Adipocyte (in vitro differentiated cells): ENCODE data around the gene KDM4C.
"Not testable (repeated sequence)": the region's sequence is repeated elsewhere in the genome, so short reads cannot be mapped to it uniquely, and the experiment has no call there.

Source experiments
- DNase-seq: peaks from one replicate; pipeline ENCODE4 v3.0.0-alpha.2; 2015; ENCODE audit warnings: low read depth
- H3K27me3 ChIP-seq: replicated peaks from 2 replicates; pipeline ENCODE4 v1.7.0; 2013; ENCODE audit warnings: mild to moderate bottlenecking, low read length, moderate library complexity; ENCODE audit not compliant: control insufficient read depth, insufficient read depth
- H3K36me3 ChIP-seq: 2 replicates; pipeline ENCODE4 v1.7.0; 2013; ENCODE audit warnings: low read length, mild to moderate bottlenecking, moderate library complexity; ENCODE audit not compliant: control insufficient read depth, insufficient read depth, severe bottlenecking
- H3K4me1 ChIP-seq: 2 replicates; pipeline ENCODE4 v1.7.0; 2013; ENCODE audit warnings: mild to moderate bottlenecking, low read length, moderate library complexity; ENCODE audit not compliant: control insufficient read depth, insufficient read depth
- H3K4me3 ChIP-seq: 2 replicates; pipeline ENCODE4 v1.7.0; 2013; ENCODE audit warnings: mild to moderate bottlenecking, low read length, moderate library complexity
- H3K9ac ChIP-seq: 2 replicates; pipeline ENCODE4 v1.7.0; 2013; ENCODE audit warnings: mild to moderate bottlenecking, low read length, moderate library complexity
- H3K9me3 ChIP-seq: 2 replicates; pipeline ENCODE4 v1.7.0; 2013; ENCODE audit warnings: mild to moderate bottlenecking, low read length, moderate library complexity; ENCODE audit not compliant: control insufficient read depth

Gene KDM4C

GRCh38 chr9:6783753-6784152 is 26.0 kb downstream of the KDM4C start:
- H3K27me3 ChIP-seq = no peaks in the 10 kb centered on the region
- no peak for DNase-seq
- no peaks in the 10 kb centered on the region for H3K36me3 ChIP-seq
- H3K9me3 ChIP-seq = no peaks in the 10 kb centered on the region
- H3K4me1 ChIP-seq = peaks cover 23% of the 10 kb centered on the region
- no peak overlapping the region for H3K9ac ChIP-seq
- no peak overlapping the region for H3K4me3 ChIP-seq

- DNase-seq = no peak
- no peak overlapping the region for H3K9ac ChIP-seq
- H3K9me3 ChIP-seq = no peaks in the 10 kb centered on the region
- H3K4me1 ChIP-seq = peaks cover 16% of the 10 kb centered on the region
- H3K4me3 ChIP-seq = no peak overlapping the region
- no peaks in the 10 kb centered on the region for H3K27me3 ChIP-seq
- H3K36me3 ChIP-seq = no peaks in the 10 kb centered on the region
These were observed 27.9 kb downstream of the KDM4C start for GRCh38 chr9:6785682-6786081.

DNA sequence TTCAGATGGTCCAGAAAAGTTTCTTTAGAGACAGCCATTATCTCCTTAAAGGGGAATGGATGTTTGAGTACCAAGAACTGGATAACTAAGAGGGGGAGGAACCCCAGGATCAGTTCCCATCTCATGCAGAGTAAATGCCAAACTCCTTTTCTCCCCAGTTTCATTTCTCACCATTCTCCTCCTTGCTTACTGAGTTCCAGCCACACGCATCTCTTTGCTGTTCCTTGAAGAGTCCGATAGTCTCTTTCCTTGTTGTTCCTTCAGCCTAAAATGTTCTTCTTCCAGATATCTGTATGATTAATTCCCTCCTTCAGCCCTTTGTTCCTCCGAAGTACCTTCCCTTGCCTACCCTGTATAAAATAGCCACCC is 30.0 kb downstream of the KDM4C start:
- DNase-seq = no peak
- no peaks in the 10 kb centered on the region for H3K27me3 ChIP-seq
- peaks cover 16% of the 10 kb centered on the region for H3K4me1 ChIP-seq
- no peaks in the 10 kb centered on the region for H3K36me3 ChIP-seq
- peak overlapping the region; percentile 61 for H3K4me3 ChIP-seq
- no peaks in the 10 kb centered on the region for H3K9me3 ChIP-seq
- H3K9ac ChIP-seq = peak overlapping the region; percentile 2

DNA sequence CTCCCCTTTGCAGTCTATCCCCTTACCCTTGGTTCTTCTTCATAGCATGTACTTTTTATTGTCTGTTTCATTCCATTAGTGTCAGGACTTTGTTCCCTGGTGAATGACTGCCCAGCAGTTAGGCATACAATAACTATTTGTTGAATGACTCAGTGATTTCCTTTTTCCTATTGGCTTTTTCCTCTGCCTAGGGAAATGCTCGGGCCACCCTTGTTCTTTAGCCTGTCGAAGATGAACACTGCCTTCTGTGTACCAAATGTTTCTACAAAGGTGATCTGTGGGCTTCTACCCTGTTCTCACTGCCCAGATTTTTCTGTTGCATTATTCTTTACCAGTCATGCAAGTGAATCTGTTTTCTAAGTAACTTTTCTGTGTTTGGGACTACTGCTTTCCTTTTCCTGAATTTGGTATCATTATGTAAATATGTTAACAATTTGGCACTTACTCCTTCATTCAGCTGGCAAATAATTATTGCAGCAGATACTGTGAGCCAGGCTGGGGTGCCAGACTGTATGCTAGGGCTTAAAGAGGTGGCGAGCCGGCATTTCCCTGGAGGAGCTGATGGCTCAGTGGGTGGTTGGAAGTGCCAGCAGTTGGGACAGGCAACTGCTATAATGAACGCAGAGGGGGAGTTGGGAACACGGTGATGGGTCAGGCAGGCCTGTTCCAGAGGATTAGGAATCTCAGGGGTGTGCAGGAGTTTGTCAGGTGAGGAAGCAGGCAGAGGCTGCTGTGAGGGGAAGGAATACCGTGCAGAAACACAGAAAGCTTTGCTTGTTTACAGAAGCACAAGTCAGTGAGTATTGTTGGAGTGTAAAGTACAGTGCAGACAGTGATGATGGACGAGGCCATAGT is 30.6 kb downstream of the KDM4C start:
- Histone ChIP-seq H3K27me3 (no peaks in the 10 kb centered on the region), H3K9me3 (no peaks in the 10 kb centered on the region), H3K4me1 (peaks cover 16% of the 10 kb centered on the region), H3K36me3 (no peaks in the 10 kb centered on the region), H3K4me3 (peak overlapping the region; percentile 61), H3K9ac (peak overlapping the region; percentile 4)
- DNase-seq = peak; percentile 57

GRCh38 chr9:6789017-6789338 is 31.2 kb downstream of the KDM4C start:
- not testable (repeated sequence) for H3K9ac ChIP-seq, H3K36me3 ChIP-seq, H3K27me3 ChIP-seq, H3K9me3 ChIP-seq, DNase-seq
- peak overlapping the region; percentile 61 for H3K4me3 ChIP-seq
- peaks cover 16% of the 10 kb centered on the region for H3K4me1 ChIP-seq

DNA sequence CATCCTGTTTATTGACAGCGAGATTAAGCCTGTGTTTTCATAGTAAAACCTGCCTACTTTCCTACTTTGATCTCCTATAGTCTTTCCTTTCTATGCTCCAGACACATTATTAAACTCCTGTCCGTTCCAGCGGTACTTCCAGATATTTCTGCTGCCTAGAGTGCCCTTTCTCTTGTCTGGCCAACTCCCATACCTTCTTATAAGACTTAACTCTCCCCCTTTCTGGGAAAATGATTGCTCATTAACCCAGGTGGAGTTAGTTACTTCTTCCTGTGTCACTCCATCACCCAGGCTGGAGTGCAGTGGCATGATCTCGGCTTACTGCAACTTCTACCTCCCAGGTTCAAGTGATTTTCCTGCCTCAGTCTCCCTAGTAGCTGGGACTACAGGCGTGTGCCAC is 33.1 kb downstream of the KDM4C start:
- Histone ChIP-seq H3K9ac (no peak overlapping the region), H3K36me3 (peaks cover 13% of the 10 kb centered on the region), H3K4me1 (peaks cover 16% of the 10 kb centered on the region), H3K4me3 (no peak overlapping the region), H3K27me3 (no peaks in the 10 kb centered on the region), H3K9me3 (no peaks in the 10 kb centered on the region)
- DNase-seq = no peak

- Histone ChIP-seq H3K36me3 (peaks cover 13% of the 10 kb centered on the region), H3K9ac (no peak overlapping the region), H3K4me3 (no peak overlapping the region), H3K27me3 (no peaks in the 10 kb centered on the region), H3K9me3 (no peaks in the 10 kb centered on the region), H3K4me1 (peaks cover 8% of the 10 kb centered on the region)
- no peak for DNase-seq
These were observed 35.4 kb downstream of the KDM4C start for GRCh38 chr9:6793203-6793602.

- peaks cover 13% of the 10 kb centered on the region for H3K36me3 ChIP-seq
- H3K4me3 ChIP-seq = no peak overlapping the region
- H3K27me3 ChIP-seq = no peaks in the 10 kb centered on the region
- H3K4me1 ChIP-seq = no peaks in the 10 kb centered on the region
- H3K9me3 ChIP-seq = no peaks in the 10 kb centered on the region
- DNase-seq = no peak
- H3K9ac ChIP-seq = no peak overlapping the region
These were observed 37.2 kb downstream of the KDM4C start for GRCh38 chr9:6794936-6795335.

- Histone ChIP-seq H3K27me3 (no peaks in the 10 kb centered on the region), H3K9me3 (no peaks in the 10 kb centered on the region), H3K4me3 (no peak overlapping the region), H3K36me3 (no peaks in the 10 kb centered on the region), H3K9ac (no peak overlapping the region), H3K4me1 (peaks cover 6% of the 10 kb centered on the region)
- DNase-seq = no peak
These were observed 45.2 kb downstream of the KDM4C start for GRCh38 chr9:6802926-6803325.

GRCh38 chr9:6805532-6805931 is 47.8 kb downstream of the KDM4C start:
- Histone ChIP-seq H3K4me3 (no peak overlapping the region), H3K4me1 (peaks cover 6% of the 10 kb centered on the region), H3K9me3 (no peaks in the 10 kb centered on the region), H3K9ac (no peak overlapping the region), H3K36me3 (no peaks in the 10 kb centered on the region), H3K27me3 (no peaks in the 10 kb centered on the region)
- peak; percentile 61 for DNase-seq

GRCh38 chr9:6806318-6806717 is 48.5 kb downstream of the KDM4C start:
- not testable (repeated sequence) for H3K27me3 ChIP-seq, H3K4me1 ChIP-seq, DNase-seq, H3K4me3 ChIP-seq, H3K9me3 ChIP-seq, H3K36me3 ChIP-seq, H3K9ac ChIP-seq

GRCh38 chr9:6807669-6808068 is 49.9 kb downstream of the KDM4C start:
- H3K9ac ChIP-seq, H3K9me3 ChIP-seq, H3K36me3 ChIP-seq, H3K27me3 ChIP-seq, DNase-seq, H3K4me3 ChIP-seq, H3K4me1 ChIP-seq: not testable (repeated sequence)
